C4-2B (cell line): Measurements from ENCODE around the gene INSRR.

ENCODE experiments used
- CTCF ChIP-seq: fragments of 450-650 bp; conservative IDR thresholded peaks from 2 replicates; pipeline ENCODE4 v1.5.1; 2017; ENCODE audit warnings: mild to moderate bottlenecking
- ZFX ChIP-seq: fragments of 450-650 bp; IDR thresholded peaks from 2 replicates; pipeline ENCODE4 v1.6.1; 2017

GRCh38 chr1:156809281-156809680, 49.6 kb downstream of the INSRR start:
- no peak for TF ChIP-seq CTCF
- no peak for TF ChIP-seq ZFX
